Erythroblast (primary cell): Measurements from ENCODE around the gene SOX6.

Source experiments
- GATA1 ChIP-seq: IDR thresholded peaks from 2 replicates; pipeline ENCODE4 v1.6.1; 2011; ENCODE audit warnings: low read depth, mild to moderate bottlenecking, control low read depth, low read length, moderate library complexity
- POLR2A ChIP-seq: IDR thresholded peaks from 2 replicates; pipeline ENCODE4 v1.6.1; 2011; ENCODE audit warnings: mild to moderate bottlenecking, low read length

GRCh38 chr11:16363706-16364105, 7.4 kb upstream of the SOX6 start:
- TF ChIP-seq POLR2A (no peak), GATA1 (no peak)
